Hepatocyte (in vitro differentiated cells): ENCODE measurements around the gene HNF1B.
"Not testable (repeated sequence)": the region's sequence is repeated elsewhere in the genome, so short reads cannot be mapped to it uniquely, and the experiment has no call there.

Experiments
- EZH2 ChIP-seq: fragments of 200-600 bp; sonication (generic); IDR thresholded peaks from 2 replicates; pipeline ENCODE4 v1.6.1; 2016; ENCODE audit warnings: antibody characterized with exemption, mild to moderate bottlenecking, borderline replicate concordance
- TF ChIP-seq, protein P1 (sequence below): fragments of 200-600 bp; sonication (generic); IDR thresholded peaks from 2 replicates; pipeline ENCODE4 v1.5.1; 2016; ENCODE audit warnings: antibody characterized with exemption, mild to moderate bottlenecking; ENCODE audit not compliant: poor library complexity

- not testable (repeated sequence) for TF ChIP-seq EZH2
- TF ChIP-seq, protein P1, sequence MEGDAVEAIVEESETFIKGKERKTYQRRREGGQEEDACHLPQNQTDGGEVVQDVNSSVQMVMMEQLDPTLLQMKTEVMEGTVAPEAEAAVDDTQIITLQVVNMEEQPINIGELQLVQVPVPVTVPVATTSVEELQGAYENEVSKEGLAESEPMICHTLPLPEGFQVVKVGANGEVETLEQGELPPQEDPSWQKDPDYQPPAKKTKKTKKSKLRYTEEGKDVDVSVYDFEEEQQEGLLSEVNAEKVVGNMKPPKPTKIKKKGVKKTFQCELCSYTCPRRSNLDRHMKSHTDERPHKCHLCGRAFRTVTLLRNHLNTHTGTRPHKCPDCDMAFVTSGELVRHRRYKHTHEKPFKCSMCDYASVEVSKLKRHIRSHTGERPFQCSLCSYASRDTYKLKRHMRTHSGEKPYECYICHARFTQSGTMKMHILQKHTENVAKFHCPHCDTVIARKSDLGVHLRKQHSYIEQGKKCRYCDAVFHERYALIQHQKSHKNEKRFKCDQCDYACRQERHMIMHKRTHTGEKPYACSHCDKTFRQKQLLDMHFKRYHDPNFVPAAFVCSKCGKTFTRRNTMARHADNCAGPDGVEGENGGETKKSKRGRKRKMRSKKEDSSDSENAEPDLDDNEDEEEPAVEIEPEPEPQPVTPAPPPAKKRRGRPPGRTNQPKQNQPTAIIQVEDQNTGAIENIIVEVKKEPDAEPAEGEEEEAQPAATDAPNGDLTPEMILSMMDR = not testable (repeated sequence)
Measured at GRCh38 chr17:37679995-37680394, 64.9 kb downstream of the HNF1B start.
